HG03521 (cell line): ENCODE results near the gene SGPP1.
A peak's percentile ranks its signal among the peaks of the same experiment; 100 is the strongest.
"Not testable (repeated sequence)": the region's sequence is repeated elsewhere in the genome, so short reads cannot be mapped to it uniquely, and the experiment has no call there.

Source experiments
- ATAC-seq: cut with Tn5 transposase; IDR thresholded peaks from one replicate; pipeline ENCODE4 v1.9.1; 2021; ENCODE audit warnings: mild to moderate bottlenecking, moderate library complexity; ENCODE audit not compliant: unreplicated experiment

The SGPP1 gene

GRCh38 chr14:63727736-63728728 is at the start of gene SGPP1:
Gene SGPP1 (minus strand): TSS chr14:63728065. CDS start chr14:63727944, 121 bp downstream.
- peak; percentile 84 for ATAC-seq

GRCh38 chr14:63777024-63777423 is 49.2 kb upstream of the SGPP1 start:
- ATAC-seq: no peak

DNA sequence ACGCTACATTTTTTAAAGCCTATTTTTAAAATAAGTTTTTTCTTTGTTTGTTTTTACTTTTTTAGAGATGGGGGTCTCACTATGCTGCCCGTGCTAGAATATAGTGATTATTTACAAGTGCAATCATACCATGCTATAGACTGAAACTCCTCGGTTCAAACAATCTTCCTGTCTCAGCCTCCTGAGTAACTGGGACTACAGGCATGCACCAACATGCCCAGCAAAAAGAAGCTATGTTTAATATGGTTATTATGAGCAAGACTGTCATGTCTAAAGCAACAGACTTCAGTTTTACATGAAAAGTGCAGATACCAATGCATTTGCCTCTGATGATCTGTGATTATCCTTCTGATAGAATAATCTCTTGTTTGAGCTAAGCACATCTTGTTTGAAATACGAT is 45.6 kb upstream of the SGPP1 start:
- no peak for ATAC-seq

GRCh38 chr14:63770187-63770807 is 42.4 kb upstream of the SGPP1 start:
- no peak for ATAC-seq

GRCh38 chr14:63766611-63767010 is 38.7 kb upstream of the SGPP1 start:
- no peak for ATAC-seq

- no peak for ATAC-seq
These were observed 36.8 kb upstream of the SGPP1 start for GRCh38 chr14:63764620-63765139.

GRCh38 chr14:63764103-63764502 is 36.2 kb upstream of the SGPP1 start:
- ATAC-seq: no peak

DNA sequence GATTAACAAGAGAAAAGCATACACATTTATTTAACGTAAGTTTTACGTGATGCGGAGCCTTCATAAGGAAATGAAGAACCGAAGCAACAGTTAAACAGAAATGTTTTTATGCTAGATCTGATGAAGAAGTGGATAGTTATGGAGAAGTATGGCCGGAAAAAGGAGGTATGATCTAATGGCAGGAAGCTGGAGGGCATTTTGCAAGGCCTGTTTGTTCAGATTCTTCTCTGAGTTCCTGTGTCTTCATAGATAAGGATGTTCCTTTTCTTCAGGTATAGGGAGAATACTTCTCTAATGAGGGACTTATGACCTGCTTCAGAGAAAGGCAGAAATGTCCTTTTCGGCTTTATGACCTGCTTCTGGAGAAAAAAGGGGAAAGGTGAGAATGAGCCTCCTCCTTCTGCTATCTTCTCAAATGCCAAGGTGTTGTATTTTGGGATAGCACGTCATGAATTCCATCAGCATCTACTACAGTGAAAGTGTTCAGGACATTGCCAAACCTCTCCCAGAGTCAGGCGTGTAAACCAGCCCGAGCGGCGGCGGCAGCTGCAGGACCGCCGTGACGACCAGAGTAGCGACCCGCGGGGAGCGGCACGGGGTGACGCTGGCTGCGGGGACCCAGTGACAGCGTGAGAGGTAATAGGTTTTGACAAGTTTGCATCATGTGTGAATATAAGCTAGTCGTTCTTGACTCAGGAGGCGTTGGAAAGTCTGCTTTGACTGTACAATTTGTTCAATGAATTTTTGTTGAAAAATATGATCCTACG is 33.7 kb upstream of the SGPP1 start:
- ATAC-seq: no peak

GRCh38 chr14:63760014-63760413 is 32.1 kb upstream of the SGPP1 start:
- no peak for ATAC-seq

- no peak for ATAC-seq
These were observed 31.6 kb upstream of the SGPP1 start for GRCh38 chr14:63759456-63759855.

DNA sequence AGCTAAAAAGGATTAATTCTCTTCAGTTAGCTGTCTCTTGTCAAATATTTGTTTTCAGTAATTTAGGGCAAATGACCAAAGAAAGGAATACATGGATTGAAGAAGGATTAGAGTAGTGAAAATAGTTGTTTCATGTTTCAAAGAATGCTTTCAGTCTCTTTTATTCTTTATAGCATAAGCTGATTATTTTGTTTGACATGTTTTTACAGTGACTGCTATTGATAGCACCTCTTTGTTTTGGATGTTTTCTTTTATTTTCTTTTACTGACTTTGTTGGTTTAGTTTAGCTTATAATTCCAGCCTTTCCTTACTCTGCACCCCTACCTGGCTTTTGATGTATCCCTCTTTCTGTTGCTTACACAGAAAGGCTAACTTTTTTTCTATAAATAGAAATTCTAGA is 29.3 kb upstream of the SGPP1 start:
- ATAC-seq: no peak

DNA sequence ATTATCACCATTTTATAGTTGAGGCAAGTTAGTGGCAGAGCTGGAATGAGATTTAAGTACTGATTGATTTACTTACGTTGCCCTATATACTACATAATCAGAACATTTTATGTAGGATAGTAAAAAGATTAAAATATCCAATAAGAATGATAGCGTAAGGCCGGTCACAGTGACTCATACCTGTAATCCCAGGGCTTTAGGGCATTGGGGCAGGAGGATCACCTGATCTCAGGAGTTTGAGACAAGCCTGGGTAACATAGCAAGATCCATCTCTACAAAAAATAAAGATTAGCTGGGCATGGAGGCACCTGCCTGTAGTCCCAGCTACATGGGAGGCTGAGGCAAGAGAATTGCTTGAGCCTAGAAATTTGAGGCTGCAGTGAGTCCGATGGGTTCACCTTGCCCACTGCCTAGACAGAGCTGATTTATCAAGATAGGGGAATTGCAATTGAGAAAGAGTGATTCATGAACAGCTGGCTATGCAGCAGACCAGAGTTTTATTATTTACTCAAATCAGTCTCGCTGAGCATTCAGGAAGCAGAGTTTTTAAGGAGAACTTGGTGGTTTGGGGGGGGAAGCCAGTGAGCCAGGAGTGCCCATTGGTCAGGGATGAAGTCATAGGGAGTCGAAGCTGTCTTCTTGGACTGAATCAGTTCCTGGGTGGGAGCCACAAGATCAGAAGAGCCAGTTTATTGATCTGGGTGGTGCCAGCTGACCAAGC is 24.7 kb upstream of the SGPP1 start:
- no peak for ATAC-seq

GRCh38 chr14:63751076-63751475 is 23.2 kb upstream of the SGPP1 start:
- ATAC-seq: not testable (repeated sequence)

DNA sequence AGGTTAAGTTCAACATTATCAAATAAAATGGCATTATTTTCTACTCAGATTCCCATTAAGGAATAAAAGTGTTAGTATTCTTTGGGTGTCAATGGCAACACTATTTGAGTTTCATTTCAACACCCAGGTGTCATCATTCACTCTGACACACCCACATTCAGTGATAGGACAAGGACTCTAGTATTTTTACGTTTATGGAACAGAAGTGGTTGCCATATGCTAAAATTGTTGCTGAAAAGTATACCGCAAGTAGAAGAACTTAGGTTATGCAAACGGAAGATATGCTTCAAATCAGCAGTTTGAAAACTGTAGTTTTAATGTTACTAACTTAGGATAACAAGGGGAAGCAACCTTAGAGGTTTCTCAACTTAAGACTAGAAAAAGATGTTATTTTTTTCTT is 20.0 kb upstream of the SGPP1 start:
- no peak for ATAC-seq

DNA sequence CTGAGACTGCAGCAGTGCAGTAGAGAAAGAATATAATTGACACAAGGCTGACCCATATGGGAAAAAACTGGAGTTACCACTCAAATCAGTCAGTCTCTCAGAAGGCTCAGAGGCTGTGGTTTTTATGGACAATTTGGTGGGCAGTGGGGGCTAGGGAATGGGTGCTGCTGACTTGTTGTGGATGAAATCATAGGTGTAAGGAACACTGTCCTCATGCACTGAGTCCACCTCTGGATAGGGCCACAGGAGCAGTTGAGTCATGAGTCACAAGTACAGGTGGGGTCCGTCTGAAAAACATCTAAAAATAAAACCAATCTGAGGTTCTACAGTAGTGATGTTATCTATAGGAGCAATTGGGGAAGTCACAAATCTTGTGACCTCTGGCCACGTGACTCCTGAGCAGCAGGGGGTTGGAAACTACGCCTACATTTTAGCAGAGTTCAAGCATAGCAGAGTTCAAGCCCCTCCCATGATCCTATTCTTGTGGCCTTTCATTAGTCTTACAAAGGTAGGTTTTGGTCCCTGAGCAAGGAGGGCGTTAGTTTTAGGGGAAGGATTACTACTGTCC is 18.1 kb upstream of the SGPP1 start:
- ATAC-seq: peak; percentile 54

GRCh38 chr14:63745272-63745671 is 17.4 kb upstream of the SGPP1 start:
- no peak for ATAC-seq

DNA sequence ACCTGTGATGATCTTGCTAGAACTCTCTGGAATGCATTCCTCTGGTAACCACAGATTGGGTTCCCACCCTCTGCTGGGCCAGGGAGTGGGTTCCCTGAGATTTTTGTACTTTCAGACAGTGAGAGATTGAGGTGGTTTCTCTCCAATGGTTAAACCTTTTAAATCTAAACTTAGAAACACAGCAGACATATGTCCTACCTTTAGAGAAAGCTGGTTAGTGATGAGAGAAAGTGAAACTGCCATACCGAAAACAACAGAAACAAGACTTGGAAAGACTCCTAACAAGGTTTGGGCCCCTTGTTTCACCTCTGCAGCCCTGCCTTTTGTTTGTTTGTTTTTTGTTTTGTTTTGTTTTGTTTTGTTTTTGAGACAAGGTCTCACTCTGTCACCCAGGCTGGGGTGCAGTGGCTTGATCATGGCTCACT is 9.7 kb upstream of the SGPP1 start:
- peak; percentile 89 for ATAC-seq

GRCh38 chr14:63735720-63736119 is 7.9 kb upstream of the SGPP1 start:
- no peak for ATAC-seq

GRCh38 chr14:63730659-63731058 is 2.8 kb upstream of the SGPP1 start:
- no peak for ATAC-seq

- peak; percentile 12 for ATAC-seq
These were observed 582 bp downstream of the SGPP1 start for GRCh38 chr14:63727231-63727735.
